NCI-H1092 treated with DMSO at 0.1 percent for 48 hours (cell line): ENCODE results near the gene RBP7.
A peak's percentile ranks its signal among the peaks of the same experiment; 100 is the strongest.
"Not testable (repeated sequence)": the region's sequence is repeated elsewhere in the genome, so short reads cannot be mapped to it uniquely, and the experiment has no call there.

Experiments
- DNase-seq: peaks from one replicate; lab custom pipeline; 2025; lab: John Stamatoyannopoulos, UW

RBP7 gene

DNA sequence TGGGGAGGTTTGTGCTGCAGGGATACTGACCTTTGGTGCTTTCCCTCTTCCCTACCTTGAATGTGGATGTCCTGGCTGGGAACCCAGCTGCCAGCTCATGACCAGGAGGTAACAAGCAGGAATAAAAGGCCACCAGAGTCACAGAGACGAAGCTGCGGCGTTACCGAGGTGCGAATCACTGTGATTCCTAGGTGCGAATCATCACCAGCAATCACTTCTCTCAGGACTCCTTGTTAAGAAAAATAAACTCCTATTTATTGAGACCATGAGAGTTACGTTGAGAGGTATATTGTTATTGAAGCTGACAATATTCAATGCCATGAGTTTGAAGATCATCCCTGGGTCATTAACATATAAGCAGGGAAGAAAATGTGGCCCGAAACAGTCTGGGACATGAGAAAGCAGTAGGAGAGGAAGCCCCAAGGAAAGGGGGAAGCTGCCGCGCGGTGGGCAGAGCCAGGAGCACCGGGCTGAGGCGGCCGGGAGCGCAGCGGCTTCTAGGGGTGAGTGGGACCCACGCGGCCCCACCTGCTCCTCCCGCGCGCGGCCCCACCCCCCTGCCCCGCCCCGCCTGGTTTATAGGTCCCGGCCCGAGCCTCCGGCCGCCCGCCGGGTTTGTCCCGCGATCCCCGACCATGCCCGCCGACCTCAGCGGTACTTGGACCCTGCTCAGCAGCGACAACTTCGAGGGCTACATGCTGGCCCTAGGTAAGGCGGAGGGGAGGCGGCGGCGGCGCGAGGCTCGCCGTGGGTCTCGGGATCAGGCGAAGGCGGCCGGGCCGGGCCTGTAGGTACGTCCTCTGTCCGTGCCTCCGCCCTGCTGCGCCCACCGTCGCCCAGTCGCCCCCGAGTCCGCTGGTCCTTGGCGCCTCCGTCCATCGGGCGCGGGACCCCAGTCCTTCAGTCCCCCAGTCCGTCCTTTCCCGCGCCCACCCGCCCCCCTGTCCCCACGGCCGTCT lies at the start of gene RBP7:
Gene RBP7, plus strand, starts transcription at position 605 of the 959 bp plus-strand sequence. Its CDS starts 31 bp downstream, at position 636.
- no peak for DNase-seq

DNA sequence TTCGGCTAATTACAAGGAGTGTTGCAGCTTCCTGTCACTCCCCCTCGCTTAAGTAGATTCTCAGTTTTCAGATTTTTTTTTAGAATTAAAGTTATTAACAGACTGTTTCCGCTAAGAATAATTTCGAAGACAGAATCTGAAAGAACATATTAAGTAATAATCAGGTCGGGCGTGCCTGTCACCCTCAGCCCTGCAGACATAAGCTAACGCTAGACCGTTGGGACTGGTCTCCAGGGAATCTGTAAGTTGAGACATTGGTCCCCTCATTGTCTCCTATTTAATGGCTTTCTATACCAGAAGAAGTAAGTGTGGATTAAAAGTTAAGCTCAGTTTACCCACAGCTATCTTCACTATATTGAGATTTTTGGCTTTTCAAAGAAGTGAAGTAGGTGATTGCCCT lies 39.3 kb upstream of the RBP7 start:
- DNase-seq: no peak

GRCh38 chr1:9960011-9960410 lies 37.0 kb upstream of the RBP7 start:
- DNase-seq: no peak

DNA sequence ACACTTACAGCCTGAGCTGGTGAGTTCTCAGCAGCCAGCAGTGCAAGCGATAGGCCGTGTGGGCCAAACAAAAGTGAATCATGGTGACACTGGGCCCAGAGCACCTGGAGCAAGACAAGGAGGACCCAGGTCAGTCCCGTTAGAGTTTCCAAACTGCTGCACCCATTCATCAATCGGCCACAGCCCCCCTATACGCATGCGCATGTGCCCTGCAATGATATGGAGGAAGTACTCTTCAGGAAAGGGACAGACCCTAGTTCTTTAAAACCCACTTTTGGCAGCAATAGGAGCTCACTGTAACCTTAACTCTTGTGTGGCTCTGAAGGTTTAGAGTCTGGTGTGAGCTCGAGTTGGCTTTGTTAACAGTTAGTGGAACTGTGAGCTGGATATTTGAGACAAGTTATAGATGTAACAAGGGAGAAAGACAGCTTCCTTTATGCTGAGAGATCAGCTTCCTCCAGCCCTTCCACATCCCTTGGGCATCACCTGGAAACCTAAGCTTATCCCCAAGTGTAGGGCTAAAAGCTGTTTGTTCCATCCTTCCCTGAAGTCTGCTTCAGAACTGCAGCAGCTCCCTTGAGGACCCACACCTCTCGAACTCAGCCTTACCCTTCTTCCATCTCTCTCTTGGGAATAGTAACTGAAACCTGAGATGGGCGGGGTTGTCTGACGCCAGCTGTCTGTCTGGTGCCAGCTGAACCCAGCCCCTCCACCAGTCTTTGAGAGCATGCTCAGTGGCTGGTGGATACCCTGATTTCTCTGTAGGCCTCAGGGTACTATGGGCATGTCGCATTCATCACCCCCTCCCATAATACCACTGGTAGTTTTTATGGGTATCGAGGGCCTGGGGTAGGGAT lies 36.1 kb upstream of the RBP7 start:
- peak; percentile 64 for DNase-seq

- no peak for DNase-seq
Observed at GRCh38 chr1:9984253-9984652, 12.8 kb upstream of the RBP7 start.

DNA sequence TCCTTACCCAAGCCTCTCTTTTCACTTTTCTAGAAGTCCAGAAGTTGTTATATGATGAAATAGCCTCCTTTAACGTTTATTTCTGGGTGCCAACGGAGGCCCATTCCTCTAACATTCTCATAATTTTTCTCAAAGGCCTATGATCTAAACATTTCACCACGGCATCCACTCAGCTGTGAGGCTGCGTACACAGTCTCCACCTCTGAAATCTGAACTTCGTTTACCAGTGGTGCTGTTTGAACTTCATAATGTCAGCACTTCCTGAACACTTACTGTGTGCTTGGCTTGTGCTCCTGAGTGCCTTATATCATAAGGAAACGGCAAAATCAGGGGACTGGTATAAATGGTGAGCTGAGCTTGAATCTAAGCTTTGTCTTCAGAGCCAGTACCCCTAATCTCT lies 12.0 kb upstream of the RBP7 start:
- DNase-seq: no peak

DNA sequence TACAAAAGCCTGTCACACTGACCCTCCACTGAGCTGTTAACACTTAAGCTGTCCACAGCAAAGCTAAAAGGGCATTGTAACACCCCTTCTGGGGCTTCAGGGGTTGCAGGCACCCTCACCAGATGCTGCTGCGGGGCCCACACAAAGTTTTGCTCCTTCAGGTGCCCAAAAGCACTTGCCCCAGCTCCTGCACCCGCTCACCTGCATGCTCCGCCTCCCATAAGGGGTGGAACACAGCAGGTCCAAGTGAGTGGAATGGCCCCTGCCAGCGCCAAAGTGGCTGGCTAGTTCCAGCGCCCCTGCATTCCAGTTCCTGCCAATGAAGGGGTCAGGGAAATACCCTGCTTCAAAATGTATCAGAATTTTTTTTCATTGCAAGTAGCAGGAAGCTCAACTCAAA lies 7.3 kb upstream of the RBP7 start:
- no peak for DNase-seq

- no peak for DNase-seq
Observed at GRCh38 chr1:9990944-9991343, 6.1 kb upstream of the RBP7 start.

- DNase-seq: no peak
Observed at GRCh38 chr1:9992910-9993309, 4.1 kb upstream of the RBP7 start.

GRCh38 chr1:9993561-9994075 lies 3.4 kb upstream of the RBP7 start:
- DNase-seq: no peak

DNA sequence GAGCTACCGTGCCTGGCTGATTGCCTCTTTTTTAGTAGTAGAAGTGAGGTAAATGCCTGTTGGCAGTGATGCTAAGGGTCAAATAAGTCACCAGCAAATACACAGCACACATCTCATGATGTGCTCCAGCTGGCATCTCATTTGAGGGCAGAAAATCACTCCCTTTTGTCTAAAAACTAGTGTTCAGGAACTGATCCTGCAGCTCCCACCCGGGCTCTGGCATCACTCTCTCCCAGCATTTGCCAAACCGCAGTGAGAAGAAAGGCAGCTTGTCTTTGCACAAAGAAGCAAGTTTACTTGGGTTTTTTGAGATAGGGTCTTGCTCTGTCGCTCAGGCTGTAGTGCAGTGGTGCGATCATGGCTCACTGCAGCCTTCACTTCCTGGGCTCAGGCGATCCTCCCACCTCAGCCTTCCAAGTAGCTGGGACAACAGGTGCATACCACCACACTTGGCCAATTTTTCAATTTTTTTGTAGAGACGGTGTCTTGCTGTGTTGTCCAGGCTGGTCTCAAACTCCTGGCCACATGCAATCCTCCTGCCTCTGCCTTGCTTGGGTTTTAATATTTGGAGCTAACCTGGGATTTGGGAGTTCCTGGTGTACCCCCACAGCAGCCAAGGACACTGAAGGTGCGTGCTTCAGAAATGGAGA lies 4.1 kb downstream of the RBP7 start:
- DNase-seq: no peak

DNA sequence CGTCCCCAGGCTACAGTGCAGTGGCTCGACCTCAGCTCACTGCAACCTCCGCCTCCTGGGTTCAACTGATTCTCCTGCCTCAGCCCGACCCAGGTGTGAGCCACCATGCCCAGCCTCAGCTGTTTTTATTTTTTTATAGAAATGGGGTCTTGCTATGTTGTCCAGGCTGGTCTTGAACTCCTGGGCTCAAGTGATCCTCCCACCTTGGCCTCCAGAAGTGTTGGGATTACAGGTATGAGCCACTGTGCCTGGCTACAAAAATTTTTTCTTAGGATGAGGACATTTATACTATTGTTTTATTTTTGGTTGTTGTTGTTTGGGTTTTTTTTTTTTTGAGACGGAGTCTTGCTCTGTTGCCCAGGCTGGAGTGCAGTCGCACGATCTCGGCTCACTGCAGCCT lies 8.2 kb downstream of the RBP7 start:
- not testable (repeated sequence) for DNase-seq

GRCh38 chr1:10007169-10007568 lies 10.1 kb downstream of the RBP7 start:
- no peak for DNase-seq

DNA sequence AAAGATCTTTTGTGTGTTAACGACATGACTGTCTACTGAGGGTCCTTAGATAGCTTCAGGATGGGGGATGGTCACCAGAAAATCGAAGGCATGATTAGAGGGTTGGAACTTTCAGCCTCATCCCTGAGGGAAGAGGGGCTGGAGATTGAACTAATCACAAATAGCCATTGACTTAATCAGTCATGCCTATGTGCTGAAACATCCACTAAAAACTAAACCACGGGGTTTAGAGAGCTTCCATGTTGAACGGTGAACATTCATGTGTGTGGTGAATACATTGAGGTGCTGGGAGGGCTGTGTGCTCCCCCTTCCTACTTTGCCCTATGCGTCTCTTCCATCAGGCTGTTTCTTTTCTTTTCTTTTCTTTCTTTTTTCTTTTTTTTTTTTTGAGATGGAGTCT lies 17.0 kb downstream of the RBP7 start:
- no peak for DNase-seq

DNA sequence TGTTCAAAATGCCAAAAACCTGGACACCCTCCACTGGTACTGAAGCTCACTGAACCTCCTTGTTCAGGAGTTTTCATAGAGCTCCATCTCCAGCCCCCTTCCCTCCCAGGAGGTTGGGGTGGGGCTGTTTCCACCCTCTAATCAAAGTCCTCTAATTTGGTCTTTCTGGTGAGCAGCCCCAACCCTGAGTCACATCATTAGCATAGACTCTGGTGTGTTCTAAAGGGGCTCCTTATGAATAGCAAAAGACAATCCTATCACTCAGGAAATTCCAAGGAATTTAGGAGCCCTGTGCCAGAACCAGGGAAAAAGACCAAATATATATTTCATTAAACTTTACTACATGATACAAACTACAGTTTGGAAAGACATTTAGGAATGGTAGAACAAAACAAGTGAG lies 22.5 kb downstream of the RBP7 start:
- DNase-seq: no peak

DNA sequence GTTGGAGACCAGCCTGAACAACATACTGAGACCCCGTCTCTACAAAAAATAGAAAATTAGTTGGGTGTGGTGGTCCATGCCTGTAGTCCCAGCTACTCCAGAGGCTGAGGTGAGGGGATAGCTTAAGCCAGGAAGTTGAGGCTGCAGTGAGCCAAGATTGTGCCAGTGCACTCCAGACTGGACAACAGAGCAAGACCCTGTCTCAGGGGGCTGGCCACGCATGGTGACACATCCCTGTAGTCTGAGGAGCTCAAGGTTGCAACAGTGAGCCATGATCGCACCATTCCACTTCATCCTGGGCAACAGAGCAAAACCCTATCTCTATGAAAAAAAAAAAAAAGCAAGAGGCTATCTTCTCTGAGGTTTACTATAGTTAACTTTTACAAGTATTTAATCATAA lies 23.1 kb downstream of the RBP7 start:
- no peak for DNase-seq

GRCh38 chr1:10020678-10021077 lies 23.6 kb downstream of the RBP7 start:
- not testable (repeated sequence) for DNase-seq

- DNase-seq: not testable (repeated sequence)
Observed at GRCh38 chr1:10021992-10022391, 25.0 kb downstream of the RBP7 start.

GRCh38 chr1:10022656-10023055 lies 25.6 kb downstream of the RBP7 start:
- DNase-seq: no peak

GRCh38 chr1:10025354-10025753 lies 28.3 kb downstream of the RBP7 start:
- no peak for DNase-seq

- no peak for DNase-seq
Observed at GRCh38 chr1:10027027-10027426, 30.0 kb downstream of the RBP7 start.

DNA sequence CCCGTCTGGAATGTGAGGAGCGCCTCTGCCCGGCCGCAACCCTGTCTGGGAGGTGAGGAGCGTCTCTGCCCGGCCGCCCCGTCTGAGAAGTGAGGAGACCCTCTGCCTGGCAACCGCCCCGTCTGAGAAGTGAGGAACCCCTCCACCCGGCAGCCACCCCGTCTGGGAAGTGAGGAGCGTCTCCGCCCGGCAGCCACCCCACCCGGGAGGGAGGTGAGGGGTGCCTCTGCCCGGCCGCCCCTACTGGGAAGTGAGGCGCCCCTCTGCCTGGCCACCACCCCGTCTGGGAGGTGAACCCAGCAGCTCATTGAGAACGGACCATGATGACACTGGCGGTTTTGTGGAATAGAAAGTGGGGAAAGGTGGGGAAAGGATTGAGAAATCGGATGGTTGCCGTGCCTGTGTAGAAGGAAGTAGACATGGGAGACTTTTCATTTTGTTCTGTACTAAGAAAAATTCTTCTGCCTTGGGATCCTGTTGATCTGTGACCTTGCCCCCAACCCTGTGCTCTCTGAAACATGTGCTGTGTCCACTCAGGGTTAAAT lies 32.0 kb downstream of the RBP7 start:
- not testable (repeated sequence) for DNase-seq
